ENCODE results near the gene NR4A1. TPM values are rescaled to one million over a fixed set of nuclear protein-coding genes. Genes with fewer than 3 reads are reported as not detected.

NR4A1 gene
- total RNA-seq, 4 donors from 2014 or later = 26.2 to 88.1 (median 59.4) TPM

- Histone ChIP-seq H3K27ac (replicated peaks in 1 of 4) (peak overlapping the region; percentile 85 to 92 (median 88)), H3K4me3 (peak overlapping the region; percentile 63 to 70 (median 64)), H3K9me3 (no peaks in the 10 kb centered on the region), H3K27me3 (no peaks in the 10 kb centered on the region), H3K4me1 (peaks cover 43 to 67% (median 56%) of the 10 kb centered on the region in 4 donors), H3K36me3 (no peaks in the 10 kb centered on the region)
- TF ChIP-seq EP300 (IDR thresholded peaks at IDR 0.05) = no peak
- TF ChIP-seq, protein P1, sequence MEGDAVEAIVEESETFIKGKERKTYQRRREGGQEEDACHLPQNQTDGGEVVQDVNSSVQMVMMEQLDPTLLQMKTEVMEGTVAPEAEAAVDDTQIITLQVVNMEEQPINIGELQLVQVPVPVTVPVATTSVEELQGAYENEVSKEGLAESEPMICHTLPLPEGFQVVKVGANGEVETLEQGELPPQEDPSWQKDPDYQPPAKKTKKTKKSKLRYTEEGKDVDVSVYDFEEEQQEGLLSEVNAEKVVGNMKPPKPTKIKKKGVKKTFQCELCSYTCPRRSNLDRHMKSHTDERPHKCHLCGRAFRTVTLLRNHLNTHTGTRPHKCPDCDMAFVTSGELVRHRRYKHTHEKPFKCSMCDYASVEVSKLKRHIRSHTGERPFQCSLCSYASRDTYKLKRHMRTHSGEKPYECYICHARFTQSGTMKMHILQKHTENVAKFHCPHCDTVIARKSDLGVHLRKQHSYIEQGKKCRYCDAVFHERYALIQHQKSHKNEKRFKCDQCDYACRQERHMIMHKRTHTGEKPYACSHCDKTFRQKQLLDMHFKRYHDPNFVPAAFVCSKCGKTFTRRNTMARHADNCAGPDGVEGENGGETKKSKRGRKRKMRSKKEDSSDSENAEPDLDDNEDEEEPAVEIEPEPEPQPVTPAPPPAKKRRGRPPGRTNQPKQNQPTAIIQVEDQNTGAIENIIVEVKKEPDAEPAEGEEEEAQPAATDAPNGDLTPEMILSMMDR (IDR thresholded peaks at IDR 0.05) = peak in 1 of 3 experiments; percentile 1
- no peak for TF ChIP-seq POLR2AphosphoS5 (IDR thresholded peaks at IDR 0.05)
- intact Hi-C loops (cut with DNase I) = loop anchor here (2.0 kb wide), 1 partner anchor 19 kb away; no protein-coding TSS in a partner anchor
- 36% methylated on average over 12 of the region's 20 CpGs for WGBS
- no peak for DNase-seq (ENCODE audit: extremely low spot score)
Observed at GRCh38 chr12:52023976-52024688, 27.1 kb upstream of the NR4A1 start.

GRCh38 chr12:52024845-52025230 lies 26.4 kb upstream of the NR4A1 start:
- intact Hi-C loops (cut with DNase I) = loop anchor here (1.0 kb wide), 1 partner anchor 58 kb away; no protein-coding TSS in a partner anchor
- no peaks in the 10 kb centered on the region for H3K36me3 ChIP-seq
- H3K27me3 ChIP-seq = no peaks in the 10 kb centered on the region
- TF ChIP-seq EP300 (IDR thresholded peaks at IDR 0.05) (no peak), POLR2AphosphoS5 (IDR thresholded peaks at IDR 0.05) (peak; percentile 7 to 70), POLR2A (IDR thresholded peaks at IDR 0.05; ENCODE audit: low read depth) (no peak)
- TF ChIP-seq, protein P1 (IDR thresholded peaks at IDR 0.05) = no peak
- 74% methylated on average over 15 of the region's 15 CpGs for WGBS
- H3K9me3 ChIP-seq = no peaks in the 10 kb centered on the region
- H3K4me1 ChIP-seq = peaks cover 49 to 74% (median 61%) of the 10 kb centered on the region in 4 donors
- DNase-seq (ENCODE audit: extremely low spot score) = no peak
- peak overlapping the region; percentile 36 to 63 (median 42) for H3K4me3 ChIP-seq
- H3K27ac ChIP-seq (replicated peaks in 1 of 4) = peak overlapping the region; percentile 85 to 92 (median 88)

- Histone ChIP-seq H3K4me1 (peaks cover 52 to 71% (median 59%) of the 10 kb centered on the region in 4 donors), H3K36me3 (no peaks in the 10 kb centered on the region), H3K9me3 (no peaks in the 10 kb centered on the region), H3K4me3 (peak overlapping the region in 2 of 4 donors; percentile 37 to 38), H3K27ac (replicated peaks in 1 of 4) (peak overlapping the region; percentile 85 to 92 (median 88)), H3K27me3 (no peaks in the 10 kb centered on the region)
- intact Hi-C loops (cut with DNase I) = no loop called here
- TF ChIP-seq EP300 (IDR thresholded peaks at IDR 0.05) (no peak), POLR2A (IDR thresholded peaks at IDR 0.05; ENCODE audit: low read depth) (no peak), POLR2AphosphoS5 (IDR thresholded peaks at IDR 0.05) (no peak)
- TF ChIP-seq, protein P1 (IDR thresholded peaks at IDR 0.05) = no peak
- 27% methylated on average over 5 of the region's 5 CpGs for WGBS
- no peak for DNase-seq (ENCODE audit: extremely low spot score)
Observed at GRCh38 chr12:52026263-52026662, 25.0 kb upstream of the NR4A1 start.

DNA sequence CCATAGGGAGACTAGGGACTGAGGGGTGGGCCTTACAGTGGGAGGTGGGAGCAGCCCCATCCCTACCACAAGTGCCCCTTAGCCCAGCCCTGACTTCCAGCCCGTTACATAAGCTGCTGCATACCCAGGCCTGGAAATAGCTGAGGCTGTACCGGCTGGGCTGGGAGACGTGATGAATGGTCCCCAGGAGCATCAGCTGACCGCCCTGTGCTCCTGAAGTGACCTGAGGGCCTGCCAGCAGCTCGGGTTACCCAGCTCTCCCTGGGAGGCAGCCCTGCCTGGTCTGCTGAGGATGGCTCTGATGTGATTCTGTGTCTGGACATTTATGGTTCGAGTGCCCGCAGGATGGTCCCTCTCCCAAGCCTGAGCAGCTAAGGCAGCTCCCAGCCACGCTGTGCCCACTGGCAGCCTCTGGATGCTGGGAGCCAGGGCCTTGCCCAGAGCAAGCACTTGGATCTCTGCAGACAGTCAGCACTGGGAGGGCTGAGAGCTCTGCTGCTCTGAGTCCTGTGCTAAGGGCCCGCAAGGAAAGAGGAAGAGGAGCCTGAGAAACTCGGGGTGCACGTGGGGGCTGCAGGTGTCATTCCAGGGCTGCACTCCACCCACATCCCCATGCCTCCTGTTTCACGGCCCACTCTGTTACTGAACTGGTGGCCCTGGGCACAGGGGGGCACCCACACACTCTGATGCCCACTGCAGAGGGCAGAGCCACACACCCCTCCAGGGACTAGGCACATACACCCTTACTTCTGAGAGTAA lies 24.0 kb upstream of the NR4A1 start:
- intact Hi-C loops (cut with DNase I) = no loop called here
- H3K4me1 ChIP-seq = peaks cover 58 to 78% (median 64%) of the 10 kb centered on the region in 4 donors
- H3K36me3 ChIP-seq = no peaks in the 10 kb centered on the region
- no peak overlapping the region for H3K4me3 ChIP-seq
- DNase-seq (ENCODE audit: extremely low spot score) = no peak
- H3K9me3 ChIP-seq = no peaks in the 10 kb centered on the region
- H3K27me3 ChIP-seq = no peaks in the 10 kb centered on the region
- peak overlapping the region; percentile 85 to 92 (median 88) for H3K27ac ChIP-seq (replicated peaks in 1 of 4)
- TF ChIP-seq POLR2A (IDR thresholded peaks at IDR 0.05; ENCODE audit: low read depth) = no peak
- TF ChIP-seq POLR2AphosphoS5 (IDR thresholded peaks at IDR 0.05) = peak; percentile 23 to 90
- WGBS = 68% methylated on average over 4 of the region's 12 CpGs

GRCh38 chr12:52029685-52030084 lies 21.6 kb upstream of the NR4A1 start:
- Histone ChIP-seq H3K4me3 (no peak overlapping the region), H3K27me3 (no peaks in the 10 kb centered on the region), H3K4me1 (peaks cover 57 to 74% (median 60%) of the 10 kb centered on the region in 4 donors), H3K9me3 (no peaks in the 10 kb centered on the region), H3K27ac (replicated peaks in 1 of 4) (peak overlapping the region; percentile 94 to 100 (median 97)), H3K36me3 (no peaks in the 10 kb centered on the region)
- DNase-seq (ENCODE audit: extremely low spot score) = no peak
- TF ChIP-seq POLR2AphosphoS5 (IDR thresholded peaks at IDR 0.05) (peak in 1 of 2 donors; percentile 65), EP300 (IDR thresholded peaks at IDR 0.05) (no peak)
- intact Hi-C loops (cut with DNase I) = no loop called here
- 12% methylated on average over 3 of the region's 4 CpGs for WGBS
